ENCODE data around the gene IER3. TPM values are rescaled to one million over a fixed set of nuclear protein-coding genes. Genes with fewer than 3 reads are reported as not detected.

Gene IER3
- polyA plus RNA-seq, 3 donors: 30.6 to 188 (median 53.2) TPM

- peaks cover 0 to 6% (median 1%) of the 10 kb centered on the region in 3 donors for H3K27me3 Mint-ChIP-seq (ENCODE audit: low read depth in 3 of 3)
- peaks cover 57% of the 10 kb centered on the region for H3K4me1 Mint-ChIP-seq
- H3K4me3 ChIP-seq (replicated peaks in 1 of 3; ENCODE audit: low read depth in 2 of 3, low read length in 3 of 3): no peak overlapping the region
- no peaks in the 10 kb centered on the region for H3K27me3 ChIP-seq (ENCODE audit: control insufficient read depth in 2 of 2, insufficient read depth in 2 of 2, low read length in 2 of 2)
- no peaks in the 10 kb centered on the region for H4K20me1 ChIP-seq (ENCODE audit: insufficient read depth, low read length)
- no peak overlapping the region for H3K9ac ChIP-seq (ENCODE audit: insufficient read depth, low read length, poor library complexity, severe bottlenecking)
- no peaks in the 10 kb centered on the region for H3K9me3 ChIP-seq (replicated peaks in 1 of 2; ENCODE audit: control insufficient read depth in 1 of 2, insufficient read depth in 1 of 2, low read length in 2 of 2)
- 100% methylated on average over 1 of the region's 2 CpGs for WGBS (ENCODE audit: insufficient coverage)
- no peak overlapping the region for H2AFZ ChIP-seq (ENCODE audit: insufficient read depth, low read depth, low read length, poor library complexity, severe bottlenecking)
- H3K79me2 ChIP-seq (ENCODE audit: insufficient read depth, low read length): no peaks in the 10 kb centered on the region
- H3K27ac ChIP-seq (ENCODE audit: low read depth in 1 of 2, low read length in 2 of 2): no peak overlapping the region
- H3K4me2 ChIP-seq (replicated peaks; ENCODE audit: extremely low read depth, low read length, poor library complexity, severe bottlenecking): no peak overlapping the region
- no peak for DNase-seq
- TF ChIP-seq, protein P1, sequence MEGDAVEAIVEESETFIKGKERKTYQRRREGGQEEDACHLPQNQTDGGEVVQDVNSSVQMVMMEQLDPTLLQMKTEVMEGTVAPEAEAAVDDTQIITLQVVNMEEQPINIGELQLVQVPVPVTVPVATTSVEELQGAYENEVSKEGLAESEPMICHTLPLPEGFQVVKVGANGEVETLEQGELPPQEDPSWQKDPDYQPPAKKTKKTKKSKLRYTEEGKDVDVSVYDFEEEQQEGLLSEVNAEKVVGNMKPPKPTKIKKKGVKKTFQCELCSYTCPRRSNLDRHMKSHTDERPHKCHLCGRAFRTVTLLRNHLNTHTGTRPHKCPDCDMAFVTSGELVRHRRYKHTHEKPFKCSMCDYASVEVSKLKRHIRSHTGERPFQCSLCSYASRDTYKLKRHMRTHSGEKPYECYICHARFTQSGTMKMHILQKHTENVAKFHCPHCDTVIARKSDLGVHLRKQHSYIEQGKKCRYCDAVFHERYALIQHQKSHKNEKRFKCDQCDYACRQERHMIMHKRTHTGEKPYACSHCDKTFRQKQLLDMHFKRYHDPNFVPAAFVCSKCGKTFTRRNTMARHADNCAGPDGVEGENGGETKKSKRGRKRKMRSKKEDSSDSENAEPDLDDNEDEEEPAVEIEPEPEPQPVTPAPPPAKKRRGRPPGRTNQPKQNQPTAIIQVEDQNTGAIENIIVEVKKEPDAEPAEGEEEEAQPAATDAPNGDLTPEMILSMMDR (IDR thresholded peaks at IDR 0.05): no peak
- H3K4me3 Mint-ChIP-seq: no peak overlapping the region
- H3K27ac Mint-ChIP-seq: peak overlapping the region in 1 of 7 donors; percentile 65
- H3K36me3 Mint-ChIP-seq: peaks cover 4 to 7% of the 10 kb centered on the region in 2 donors
- H3K9me3 Mint-ChIP-seq: peaks cover 0 to 2% (median 0%) of the 10 kb centered on the region in 7 donors
- no peaks in the 10 kb centered on the region for H3K36me3 ChIP-seq (replicated peaks in 1 of 2; ENCODE audit: control insufficient read depth in 1 of 2, insufficient read depth in 2 of 2, low read length in 2 of 2)
- peaks cover 49% of the 10 kb centered on the region in 2 donors for H3K4me1 ChIP-seq (ENCODE audit: control insufficient read depth in 1 of 2, insufficient read depth in 2 of 2, low read length in 2 of 2)
- intact Hi-C loops (cut with micrococcal nuclease): loop anchor here in 1 of 2 donors (5.0 kb wide), 1 partner anchor 33 kb away; the partner anchor contains the start of genes FLOT1 and IER3
These were observed 30.8 kb upstream of the IER3 start for GRCh38 chr6:30775104-30775503.

DNA sequence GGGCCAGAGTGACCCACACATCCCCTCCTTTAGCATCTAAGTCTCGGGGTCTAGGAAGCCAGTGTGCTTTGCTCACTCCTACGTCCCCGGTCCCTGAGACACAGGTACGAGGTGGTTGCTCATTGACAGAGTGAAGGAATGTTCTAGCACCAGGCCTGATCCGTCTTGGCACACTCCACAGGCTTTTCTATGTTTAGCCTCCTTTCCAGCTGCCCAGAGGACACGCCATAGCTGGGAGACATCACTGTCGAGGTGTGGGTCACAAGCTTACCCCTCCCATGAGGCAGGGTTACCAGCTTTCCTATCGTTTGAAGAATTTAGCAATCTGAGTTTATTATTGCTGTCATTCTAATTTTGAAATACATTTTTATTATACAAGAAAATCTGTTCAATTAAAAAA, 30.4 kb upstream of the IER3 start:
- H3K27ac ChIP-seq (ENCODE audit: low read depth in 1 of 2, low read length in 2 of 2): no peak overlapping the region
- Mint-ChIP-seq H3K4me3 (no peak overlapping the region), H3K36me3 (peaks cover 4 to 7% of the 10 kb centered on the region in 2 donors), H3K4me1 (peaks cover 57% of the 10 kb centered on the region), H3K27me3 (ENCODE audit: low read depth in 3 of 3) (peaks cover 0 to 6% (median 1%) of the 10 kb centered on the region in 3 donors), H3K27ac (peak overlapping the region in 1 of 7 donors; percentile 48), H3K9me3 (peaks cover 0 to 2% (median 0%) of the 10 kb centered on the region in 7 donors)
- H3K4me2 ChIP-seq (replicated peaks; ENCODE audit: extremely low read depth, low read length, poor library complexity, severe bottlenecking): no peak overlapping the region
- H3K4me1 ChIP-seq (ENCODE audit: control insufficient read depth in 1 of 2, insufficient read depth in 2 of 2, low read length in 2 of 2): peaks cover 49% of the 10 kb centered on the region in 2 donors
- DNase-seq: no peak
- no peak overlapping the region for H2AFZ ChIP-seq (ENCODE audit: insufficient read depth, low read depth, low read length, poor library complexity, severe bottlenecking)
- no peaks in the 10 kb centered on the region for H3K9me3 ChIP-seq (replicated peaks in 1 of 2; ENCODE audit: control insufficient read depth in 1 of 2, insufficient read depth in 1 of 2, low read length in 2 of 2)
- no peaks in the 10 kb centered on the region for H4K20me1 ChIP-seq (ENCODE audit: insufficient read depth, low read length)
- no peaks in the 10 kb centered on the region for H3K79me2 ChIP-seq (ENCODE audit: insufficient read depth, low read length)
- intact Hi-C loops (cut with micrococcal nuclease): loop anchor here in 1 of 2 donors (5.0 kb wide), 1 partner anchor 32 kb away; the partner anchor contains the start of genes FLOT1 and IER3
- H3K27me3 ChIP-seq (ENCODE audit: control insufficient read depth in 2 of 2, insufficient read depth in 2 of 2, low read length in 2 of 2): no peaks in the 10 kb centered on the region
- H3K9ac ChIP-seq (ENCODE audit: insufficient read depth, low read length, poor library complexity, severe bottlenecking): no peak overlapping the region
- no peaks in the 10 kb centered on the region for H3K36me3 ChIP-seq (replicated peaks in 1 of 2; ENCODE audit: control insufficient read depth in 1 of 2, insufficient read depth in 2 of 2, low read length in 2 of 2)
- TF ChIP-seq, protein P1 (IDR thresholded peaks at IDR 0.05): no peak
- WGBS (ENCODE audit: insufficient coverage): 100% methylated on average over 2 of the region's 8 CpGs
- no peak overlapping the region for H3K4me3 ChIP-seq (replicated peaks in 1 of 3; ENCODE audit: low read depth in 2 of 3, low read length in 3 of 3)
